ENCODE measurements around the gene DGAT2. TPM values are rescaled to one million over a fixed set of nuclear protein-coding genes. Genes with fewer than 3 reads are reported as not detected.

The DGAT2 gene
- total RNA-seq, 1 donor from 2014 or later: 24.0 TPM

DNA sequence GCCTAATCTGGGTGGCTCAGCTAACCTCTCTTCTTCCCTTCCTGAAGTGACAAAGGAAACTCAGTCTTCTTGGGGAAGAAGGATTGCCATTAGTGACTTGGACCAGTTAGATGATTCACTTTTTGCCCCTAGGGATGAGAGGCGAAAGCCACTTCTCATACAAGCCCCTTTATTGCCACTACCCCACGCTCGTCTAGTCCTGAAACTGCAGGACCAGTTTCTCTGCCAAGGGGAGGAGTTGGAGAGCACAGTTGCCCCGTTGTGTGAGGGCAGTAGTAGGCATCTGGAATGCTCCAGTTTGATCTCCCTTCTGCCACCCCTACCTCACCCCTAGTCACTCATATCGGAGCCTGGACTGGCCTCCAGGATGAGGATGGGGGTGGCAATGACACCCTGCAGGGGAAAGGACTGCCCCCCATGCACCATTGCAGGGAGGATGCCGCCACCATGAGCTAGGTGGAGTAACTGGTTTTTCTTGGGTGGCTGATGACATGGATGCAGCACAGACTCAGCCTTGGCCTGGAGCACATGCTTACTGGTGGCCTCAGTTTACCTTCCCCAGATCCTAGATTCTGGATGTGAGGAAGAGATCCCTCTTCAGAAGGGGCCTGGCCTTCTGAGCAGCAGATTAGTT is 32.3 kb downstream of the DGAT2 start:
- DNase-seq (ENCODE audit: low spot score): no peak

- DNase-seq (ENCODE audit: low spot score): no peak
Measured at GRCh38 chr11:75801362-75802020, 32.9 kb downstream of the DGAT2 start.

GRCh38 chr11:75802021-75802912 is 33.7 kb downstream of the DGAT2 start:
- DNase-seq (ENCODE audit: low spot score): no peak

GRCh38 chr11:75802913-75803820 is 34.6 kb downstream of the DGAT2 start:
- DNase-seq (ENCODE audit: low spot score): peak; percentile 76

DNA sequence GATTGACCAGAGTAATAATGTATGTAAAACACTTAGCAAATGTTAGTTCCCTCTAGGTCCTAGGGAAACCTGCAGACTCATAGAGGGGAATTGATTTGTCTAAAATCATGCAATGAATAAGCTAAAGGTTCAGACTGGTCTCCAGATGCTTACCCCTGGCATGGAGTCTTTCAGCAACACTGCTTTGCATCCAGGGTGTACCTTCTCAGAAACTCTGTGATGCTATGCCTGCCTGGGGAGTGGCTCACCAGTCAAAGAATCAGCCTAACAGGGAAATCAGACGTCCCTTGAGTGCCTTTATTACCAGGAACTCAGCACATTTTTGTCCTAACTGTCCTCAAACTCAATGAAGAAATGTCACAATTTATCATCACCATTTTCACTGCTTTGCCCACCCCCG is 40.5 kb downstream of the DGAT2 start:
- no peak for DNase-seq (ENCODE audit: low spot score)

GRCh38 chr11:75809991-75810390 is 41.4 kb downstream of the DGAT2 start:
- DNase-seq (ENCODE audit: low spot score): no peak

DNA sequence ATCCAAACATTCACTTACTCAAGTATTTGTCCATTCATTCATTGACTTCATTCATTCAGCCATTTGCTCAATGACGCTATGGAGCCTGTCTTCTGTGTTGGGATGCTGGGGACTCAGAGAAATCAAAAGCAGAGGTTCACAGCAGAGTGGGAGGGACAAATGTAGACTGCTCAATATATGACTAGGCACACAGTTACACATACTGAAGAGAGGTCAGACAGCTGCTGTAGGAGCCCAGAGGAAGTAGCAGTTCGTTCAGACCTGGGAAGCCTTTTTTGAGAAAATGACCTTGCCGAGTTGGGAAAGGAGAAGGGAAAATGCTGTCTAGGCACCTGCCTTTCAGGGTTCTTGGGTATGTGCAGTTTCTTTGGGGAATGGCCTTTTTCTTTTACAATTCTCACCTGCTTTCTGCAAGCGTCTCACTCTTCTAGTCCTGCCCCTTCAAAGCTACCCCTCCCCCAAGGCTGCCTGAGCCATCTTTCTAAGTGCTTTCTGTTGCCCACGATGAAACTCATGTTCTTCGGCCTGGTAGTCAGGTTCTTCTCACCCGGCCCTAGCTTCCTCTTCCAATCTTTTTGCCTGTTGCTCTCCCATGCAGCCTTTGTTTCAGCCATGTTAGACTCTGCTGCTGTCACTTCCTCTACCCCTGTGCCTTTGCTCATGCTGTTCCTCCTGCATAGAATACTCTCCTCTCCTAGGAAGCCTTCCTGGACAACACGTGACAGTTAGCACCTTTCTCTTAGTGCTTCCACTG is 42.2 kb downstream of the DGAT2 start:
- no peak for DNase-seq (ENCODE audit: low spot score)

- no peak for DNase-seq (ENCODE audit: low spot score)
Measured at GRCh38 chr11:75811485-75811884, 42.9 kb downstream of the DGAT2 start.

- no peak for DNase-seq (ENCODE audit: low spot score)
Measured at GRCh38 chr11:75812542-75813040, 44.0 kb downstream of the DGAT2 start.

DNA sequence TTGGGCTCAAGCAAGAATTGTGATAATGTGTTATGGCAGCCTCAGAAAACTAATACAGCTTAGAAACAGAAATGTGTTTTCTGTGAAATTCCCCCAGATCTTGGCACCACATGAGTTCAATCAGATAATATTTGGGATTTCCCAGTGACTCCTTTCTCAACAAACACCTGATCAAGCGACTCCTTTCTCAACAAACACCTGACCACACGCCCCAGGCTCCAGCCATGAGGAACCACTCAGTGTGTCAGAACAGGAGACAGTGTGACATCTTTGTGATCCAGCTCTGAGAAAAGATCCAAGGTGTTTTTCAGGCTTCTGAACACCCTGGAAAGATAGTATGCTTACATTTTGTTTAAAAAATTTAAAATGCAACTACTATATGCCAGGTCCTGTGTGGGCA is 44.5 kb downstream of the DGAT2 start:
- no peak for DNase-seq (ENCODE audit: low spot score)

DNA sequence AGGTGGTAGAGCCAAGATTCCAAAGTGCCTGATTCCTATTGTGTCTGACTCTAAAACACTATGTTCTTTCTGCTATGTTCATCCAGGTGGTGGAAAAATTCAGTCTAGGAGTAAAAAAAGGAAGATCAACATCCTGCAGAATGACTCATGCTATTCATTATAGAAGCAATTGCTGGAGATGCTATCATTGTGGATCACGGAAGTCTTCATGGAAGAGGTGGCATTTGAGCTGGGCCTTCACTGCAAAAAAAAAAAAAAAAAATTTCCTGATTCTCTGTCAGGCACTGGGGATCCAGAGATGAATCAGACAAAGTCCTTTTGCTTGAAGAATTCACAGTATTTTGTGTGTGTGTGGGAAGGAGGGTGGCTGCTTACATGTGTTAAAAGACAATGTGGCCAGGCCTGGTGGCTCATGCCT is 45.1 kb downstream of the DGAT2 start:
- no peak for DNase-seq (ENCODE audit: low spot score)

DNA sequence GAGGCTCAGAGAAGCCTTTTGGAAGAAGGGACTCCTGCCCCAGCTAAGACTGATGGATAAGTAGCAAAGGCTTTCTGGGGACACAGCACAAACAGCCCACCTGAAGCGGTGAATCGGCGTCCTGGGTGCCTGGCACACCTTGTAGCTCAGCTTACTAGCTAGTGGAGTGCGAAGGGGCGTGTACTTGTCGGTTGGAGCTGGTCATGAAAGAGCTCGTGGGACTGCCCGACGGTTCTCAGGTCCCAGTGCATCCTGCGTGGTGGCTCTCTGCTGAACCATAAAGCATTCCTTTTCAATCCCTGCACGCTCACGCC is 45.7 kb downstream of the DGAT2 start:
- DNase-seq (ENCODE audit: low spot score): no peak

- DNase-seq (ENCODE audit: low spot score): peak; percentile 99
Measured at GRCh38 chr11:75814677-75815344, 46.2 kb downstream of the DGAT2 start, which contains the start of gene UVRAG. UVRAG (plus strand) TSS chr11:75815210; CDS start chr11:75815408, 198 bp downstream.

- DNase-seq (ENCODE audit: low spot score): no peak
Measured at GRCh38 chr11:75815345-75816168, 47.0 kb downstream of the DGAT2 start.

DNA sequence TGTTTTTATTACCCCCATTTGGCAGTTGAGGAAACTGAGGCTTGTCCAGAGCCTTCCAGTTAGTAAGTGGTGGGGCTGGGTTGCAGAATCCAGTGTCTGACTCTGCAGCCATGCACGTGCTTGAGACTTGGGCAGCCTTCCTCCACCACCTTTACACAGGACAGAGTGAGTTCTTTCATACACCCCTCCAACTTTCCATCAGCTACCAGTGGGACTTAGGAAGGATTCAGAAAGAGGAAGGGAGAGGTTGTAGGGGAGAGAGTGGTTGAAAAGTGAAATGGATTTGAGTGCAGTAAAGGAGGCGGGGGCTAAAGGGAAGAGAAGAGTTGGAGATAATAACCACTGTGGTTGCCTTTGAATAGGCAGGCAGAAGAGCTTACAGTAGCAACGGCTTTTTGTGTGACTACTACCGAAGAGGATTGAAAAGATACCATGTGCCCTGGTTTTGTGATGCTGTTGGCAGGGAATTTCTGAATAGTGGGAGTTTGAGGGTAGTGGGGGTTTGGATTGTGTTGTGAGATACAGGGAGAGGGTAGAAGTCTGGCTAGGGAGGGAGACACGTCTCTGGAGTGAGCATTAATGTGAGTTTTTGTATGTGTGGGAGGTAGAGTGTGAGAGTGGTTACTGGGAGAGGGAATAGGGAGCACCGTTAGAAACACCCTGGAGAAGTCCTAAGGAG is 48.1 kb downstream of the DGAT2 start:
- no peak for DNase-seq (ENCODE audit: low spot score)

- DNase-seq (ENCODE audit: low spot score): no peak
Measured at GRCh38 chr11:75820645-75821044, 52.1 kb downstream of the DGAT2 start.

GRCh38 chr11:75821202-75821601 is 52.6 kb downstream of the DGAT2 start:
- no peak for DNase-seq (ENCODE audit: low spot score)

- no peak for DNase-seq (ENCODE audit: low spot score)
Measured at GRCh38 chr11:75822541-75822940, 54.0 kb downstream of the DGAT2 start.

GRCh38 chr11:75823415-75823814 is 54.8 kb downstream of the DGAT2 start:
- DNase-seq (ENCODE audit: low spot score): no peak

Data from ureter (tissue), 1 donor.